Loucy (cell line): ENCODE measurements around the gene NOL12.
"Not testable (repeated sequence)": the region's sequence is repeated elsewhere in the genome, so short reads cannot be mapped to it uniquely, and the experiment has no call there.

Source experiments
- H2AFZ ChIP-seq: fragments of 200-600 bp; sonication (generic); 2 replicates; pipeline ENCODE4 v1.6.0; 2016; ENCODE audit warnings: antibody characterized with exemption, mild to moderate bottlenecking, low read length, moderate library complexity
- H3F3A ChIP-seq: fragments of 200-600 bp; 2 replicates; pipeline ENCODE4 v1.6.0; 2016; ENCODE audit warnings: antibody characterized with exemption, low read depth, mild to moderate bottlenecking
- H3K27me3 ChIP-seq: fragments of 200-600 bp; sonication (generic); 2 replicates; pipeline ENCODE4 v1.6.1; 2014; ENCODE audit warnings: low read length, mild to moderate bottlenecking; ENCODE audit not compliant: insufficient read depth, poor library complexity, severe bottlenecking
- H3K36me3 ChIP-seq: fragments of 200-600 bp; sonication (generic); 2 replicates; pipeline ENCODE4 v1.6.1; 2016; ENCODE audit warnings: low read length; ENCODE audit not compliant: insufficient read depth
- H3K4me1 ChIP-seq: fragments of 200-600 bp; sonication (generic); 2 replicates; pipeline ENCODE4 v1.5.1; 2014; ENCODE audit warnings: low read length, mild to moderate bottlenecking; ENCODE audit not compliant: insufficient read depth, poor library complexity, severe bottlenecking
- H3K4me2 ChIP-seq: fragments of 200-600 bp; sonication (generic); 2 replicates; pipeline ENCODE4 v1.6.0; 2014; ENCODE audit warnings: antibody characterized with exemption, low read length, low read depth, mild to moderate bottlenecking; ENCODE audit not compliant: poor library complexity, severe bottlenecking
- H3K4me3 ChIP-seq: fragments of 200-600 bp; sonication (generic); 2 replicates; pipeline ENCODE4 v1.5.1; 2014; ENCODE audit warnings: low read length, mild to moderate bottlenecking, mixed read lengths; ENCODE audit not compliant: poor library complexity, severe bottlenecking
- H3K79me2 ChIP-seq: fragments of 200-600 bp; sonication (generic); 2 replicates; pipeline ENCODE4 v1.6.1; 2014; ENCODE audit warnings: low read length; ENCODE audit not compliant: insufficient read depth
- H3K9ac ChIP-seq: fragments of 200-600 bp; sonication (generic); 2 replicates; pipeline ENCODE4 v1.6.0; 2014; ENCODE audit warnings: mild to moderate bottlenecking, low read depth, low read length, moderate library complexity; ENCODE audit not compliant: poor library complexity, severe bottlenecking
- H3K9me2 ChIP-seq: fragments of 200-600 bp; sonication (generic); replicated peaks from 2 replicates; pipeline ENCODE4 v1.6.1; 2016; ENCODE audit warnings: low read depth, low read length, mixed read lengths
- H3K9me3 ChIP-seq: fragments of 200-600 bp; sonication (generic); 2 replicates; pipeline ENCODE4 v1.6.1; 2014; ENCODE audit warnings: mild to moderate bottlenecking, antibody characterized with exemption, low read length, low read depth; ENCODE audit not compliant: insufficient read depth
- H4K20me1 ChIP-seq: fragments of 200-600 bp; sonication (generic); 2 replicates; pipeline ENCODE4 v1.6.0; 2014; ENCODE audit warnings: antibody characterized with exemption, low read length, mild to moderate bottlenecking; ENCODE audit not compliant: insufficient read depth, poor library complexity, severe bottlenecking
- EZH2phosphoT487 ChIP-seq: fragments of 200-600 bp; IDR thresholded peaks from 2 replicates; pipeline ENCODE4 v1.6.1; 2018; ENCODE audit warnings: antibody characterized with exemption, mild to moderate bottlenecking, moderate library complexity, borderline replicate concordance
- TF ChIP-seq, protein P1 (sequence below): fragments of 200-600 bp; sonication (generic); conservative IDR thresholded peaks from 2 replicates; pipeline ENCODE4 v1.5.1; 2014; ENCODE audit warnings: mild to moderate bottlenecking, antibody characterized with exemption, low read length

Gene NOL12

DNA sequence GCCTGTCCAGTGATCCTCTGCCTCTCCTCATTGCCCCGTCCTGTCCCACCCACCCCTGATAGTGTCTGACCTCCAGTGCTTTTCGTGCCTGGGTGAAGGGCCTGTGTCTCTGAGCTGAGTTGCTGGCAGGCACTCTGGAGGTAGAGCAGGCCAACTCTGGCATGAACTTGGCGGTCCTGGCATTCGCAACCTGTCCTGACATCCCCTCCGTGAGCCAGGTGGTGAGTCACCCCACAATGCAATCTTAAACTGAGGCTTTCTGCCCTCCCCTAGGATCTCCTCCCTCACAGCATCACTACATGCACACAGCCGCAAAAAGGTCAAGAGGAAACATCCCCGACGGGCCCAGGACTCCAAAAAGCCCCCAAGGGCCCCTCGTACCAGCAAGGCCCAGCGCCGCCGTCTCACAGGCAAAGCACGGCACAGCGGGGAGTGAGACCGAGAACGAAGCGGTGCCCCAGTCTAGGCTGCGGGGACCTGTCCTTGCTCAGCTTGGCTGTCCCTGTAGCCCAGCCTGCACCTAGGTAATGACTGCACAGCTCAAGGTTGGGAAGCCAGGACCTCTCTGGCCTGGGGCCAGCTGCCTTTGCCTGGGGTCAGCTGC lies 4.9 kb downstream of the NOL12 start:
- TF ChIP-seq EZH2phosphoT487 = no peak
- TF ChIP-seq, protein P1, sequence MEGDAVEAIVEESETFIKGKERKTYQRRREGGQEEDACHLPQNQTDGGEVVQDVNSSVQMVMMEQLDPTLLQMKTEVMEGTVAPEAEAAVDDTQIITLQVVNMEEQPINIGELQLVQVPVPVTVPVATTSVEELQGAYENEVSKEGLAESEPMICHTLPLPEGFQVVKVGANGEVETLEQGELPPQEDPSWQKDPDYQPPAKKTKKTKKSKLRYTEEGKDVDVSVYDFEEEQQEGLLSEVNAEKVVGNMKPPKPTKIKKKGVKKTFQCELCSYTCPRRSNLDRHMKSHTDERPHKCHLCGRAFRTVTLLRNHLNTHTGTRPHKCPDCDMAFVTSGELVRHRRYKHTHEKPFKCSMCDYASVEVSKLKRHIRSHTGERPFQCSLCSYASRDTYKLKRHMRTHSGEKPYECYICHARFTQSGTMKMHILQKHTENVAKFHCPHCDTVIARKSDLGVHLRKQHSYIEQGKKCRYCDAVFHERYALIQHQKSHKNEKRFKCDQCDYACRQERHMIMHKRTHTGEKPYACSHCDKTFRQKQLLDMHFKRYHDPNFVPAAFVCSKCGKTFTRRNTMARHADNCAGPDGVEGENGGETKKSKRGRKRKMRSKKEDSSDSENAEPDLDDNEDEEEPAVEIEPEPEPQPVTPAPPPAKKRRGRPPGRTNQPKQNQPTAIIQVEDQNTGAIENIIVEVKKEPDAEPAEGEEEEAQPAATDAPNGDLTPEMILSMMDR = no peak

DNA sequence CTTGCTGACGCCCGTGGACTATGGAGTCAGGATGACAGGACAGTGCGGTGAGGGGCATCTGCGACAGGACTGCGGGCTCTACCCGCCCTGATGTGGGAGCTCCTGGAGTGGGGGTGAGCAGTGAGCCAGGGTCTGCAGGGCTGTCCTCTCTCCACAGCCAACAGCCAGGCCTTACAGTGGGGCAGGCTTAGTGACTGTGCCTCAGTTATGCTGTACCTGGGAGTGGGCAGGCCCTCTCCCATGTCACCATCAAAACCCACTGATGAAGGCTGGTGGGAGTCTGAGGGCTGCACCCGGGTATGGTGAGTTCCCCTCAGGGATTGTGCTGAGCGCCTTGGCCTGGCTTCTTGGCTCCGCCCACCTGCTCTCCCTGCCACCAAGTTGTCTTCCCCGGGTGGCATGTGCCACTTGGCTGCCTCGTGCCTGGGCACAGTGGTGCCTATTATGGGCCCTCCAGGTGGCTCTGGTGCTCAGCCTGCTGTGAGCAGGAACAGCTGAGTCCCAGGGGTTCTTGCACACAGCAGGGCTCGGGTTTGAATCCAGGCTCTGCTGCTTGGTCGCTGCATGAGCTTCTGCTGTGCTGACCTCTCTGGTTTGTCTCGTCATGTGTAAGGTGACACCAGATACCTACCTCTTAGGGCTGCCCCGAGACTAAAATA lies 6.6 kb downstream of the NOL12 start:
- Histone ChIP-seq H3K4me2 (no peak overlapping the region), H3K36me3 (peaks cover 35% of the 10 kb centered on the region; the same call in 1 of the 2 replicates), H3K9me3 (no peaks in the 10 kb centered on the region), H2AFZ (no peak overlapping the region), H3K9me2 (no peaks in the 10 kb centered on the region), H3K4me1 (peaks cover 21% of the 10 kb centered on the region), H3K9ac (no peak overlapping the region), H3K4me3 (no peak overlapping the region), H3K79me2 (peaks cover 13% of the 10 kb centered on the region), H3K27me3 (no peaks in the 10 kb centered on the region), H3F3A (no peaks in the 10 kb centered on the region), H4K20me1 (no peaks in the 10 kb centered on the region)
- TF ChIP-seq, protein P1 = no peak
- TF ChIP-seq EZH2phosphoT487 = no peak

More for the DNA sequence above, 4.9 kb downstream of the NOL12 start:
- Histone ChIP-seq H3K4me3 (no peak overlapping the region), H3K9me3 (no peaks in the 10 kb centered on the region), H3F3A (no peaks in the 10 kb centered on the region), H3K27me3 (no peaks in the 10 kb centered on the region), H3K4me1 (peaks cover 22% of the 10 kb centered on the region), H4K20me1 (no peaks in the 10 kb centered on the region), H3K9me2 (no peaks in the 10 kb centered on the region), H3K4me2 (no peak overlapping the region), H3K36me3 (peaks cover 35% of the 10 kb centered on the region; the same call in 1 of the 2 replicates), H2AFZ (no peak overlapping the region), H3K79me2 (peaks cover 29% of the 10 kb centered on the region), H3K9ac (no peak overlapping the region)

DNA sequence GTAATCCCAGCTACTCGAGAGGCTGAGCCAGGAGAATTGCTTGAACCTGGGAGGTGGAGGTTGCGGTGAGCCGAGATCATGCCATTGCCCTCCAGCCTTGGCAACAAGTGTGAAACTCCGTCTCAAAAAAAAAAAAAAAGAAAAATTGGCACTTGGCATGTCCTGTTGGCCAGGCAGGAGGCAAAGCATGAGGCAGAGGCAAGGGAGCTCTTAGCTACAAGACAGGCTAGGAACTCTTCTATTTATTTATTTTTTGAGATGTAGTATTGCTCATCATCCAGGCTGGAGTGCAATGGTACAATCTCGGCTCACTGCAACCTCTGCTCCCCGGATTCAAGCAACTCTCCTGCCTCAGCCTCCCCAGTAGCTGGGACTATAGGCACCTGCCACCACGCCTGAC lies 8.0 kb downstream of the NOL12 start:
- peaks cover 32% of the 10 kb centered on the region; the same call in 1 of the 2 replicates for H3K36me3 ChIP-seq
- H3K9me2 ChIP-seq, H3F3A ChIP-seq: not testable (repeated sequence)

DNA sequence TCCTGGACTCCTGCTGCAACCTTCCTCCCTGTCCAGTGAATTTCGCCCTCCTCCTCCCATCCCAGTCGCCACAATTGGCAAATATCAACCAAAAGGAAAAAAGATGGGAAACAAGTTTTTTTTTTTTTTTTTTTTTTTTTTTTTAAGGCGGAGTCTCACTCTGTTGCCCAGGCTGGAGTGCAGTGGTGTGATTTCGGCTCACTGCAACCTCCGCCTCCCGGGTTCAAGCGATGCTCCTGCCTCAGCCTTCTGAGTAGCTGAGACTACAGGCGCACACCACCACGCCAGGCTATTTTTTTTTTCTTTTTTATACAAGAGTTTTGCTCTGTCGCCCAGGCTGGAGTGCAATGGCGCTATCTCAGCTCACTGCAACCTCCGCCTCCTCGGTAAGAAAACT lies 10.1 kb downstream of the NOL12 start:
- H3K36me3 ChIP-seq = peaks cover 21% of the 10 kb centered on the region; the same call in 1 of the 2 replicates
- not testable (repeated sequence) for H4K20me1 ChIP-seq, H3K79me2 ChIP-seq, H3K9ac ChIP-seq, H3K27me3 ChIP-seq, H3F3A ChIP-seq, H2AFZ ChIP-seq, H3K9me2 ChIP-seq, H3K9me3 ChIP-seq
- H3K4me3 ChIP-seq = peak overlapping the region; percentile 55
- H3K4me1 ChIP-seq = peaks cover 13% of the 10 kb centered on the region
- H3K4me2 ChIP-seq = peak overlapping the region; percentile 67

More for the DNA sequence above, 8.0 kb downstream of the NOL12 start:
- not testable (repeated sequence) for H3K9me3 ChIP-seq, H3K4me2 ChIP-seq, H3K4me3 ChIP-seq, H4K20me1 ChIP-seq, H3K9ac ChIP-seq, H2AFZ ChIP-seq, H3K79me2 ChIP-seq, H3K27me3 ChIP-seq
- peaks cover 13% of the 10 kb centered on the region for H3K4me1 ChIP-seq
